Measurements from ENCODE around the gene PSMD8. TPM values are rescaled to one million over a fixed set of nuclear protein-coding genes. Genes with fewer than 3 reads are reported as not detected.

The PSMD8 gene
- 326 and 416 TPM in 2 replicates for total RNA-seq

GRCh38 chr19:38374332-38375097, at the start of gene PSMD8:
TSS of gene PSMD8 (plus strand) at chr19:38374571. CDS start at chr19:38374602, 31 bp downstream.

DNA sequence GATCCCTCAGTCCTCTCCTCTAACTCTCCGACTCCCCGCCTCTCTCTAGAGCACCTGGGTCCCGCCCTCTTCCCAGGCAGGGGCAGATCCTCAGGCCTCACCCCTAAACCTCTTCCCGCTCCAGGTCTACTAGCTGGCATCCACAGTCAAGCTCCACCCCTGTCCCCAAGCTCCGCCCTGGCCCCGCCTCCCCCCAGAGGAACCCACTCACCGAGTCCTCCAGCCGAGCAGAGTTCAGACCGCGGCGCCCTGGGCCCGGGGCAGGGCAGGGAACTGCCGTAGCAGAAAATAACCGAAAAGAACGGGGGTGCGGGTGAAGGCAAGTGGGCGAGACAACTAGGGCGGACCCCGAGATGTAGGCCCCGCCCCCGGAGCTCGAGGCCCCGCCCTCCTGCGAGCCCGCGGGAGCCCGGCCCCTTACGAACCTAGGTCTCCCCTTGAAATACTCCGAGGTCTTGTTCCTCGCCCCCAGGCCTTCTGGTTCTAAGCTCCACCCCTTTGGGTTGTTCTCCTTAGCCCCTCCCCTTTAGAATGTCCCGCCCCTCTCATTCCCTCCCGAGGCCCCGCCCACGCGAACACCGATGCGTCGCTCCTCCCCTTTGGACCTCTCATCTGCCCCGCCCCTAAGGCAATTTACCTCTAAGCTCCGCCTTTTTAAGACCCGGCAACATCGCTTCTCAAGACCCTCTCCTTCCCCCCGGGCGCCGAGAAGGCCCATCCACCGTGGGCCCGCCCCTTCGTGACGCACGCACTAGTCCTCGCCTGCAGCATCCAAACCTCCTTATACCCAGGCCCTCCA, 13.4 kb downstream of the PSMD8 start, which contains the start of gene GGN:
GGN (minus strand) TSS at position 485 of the 799 bp plus-strand sequence. CDS start 773 bp downstream, outside the sequence.

DNA sequence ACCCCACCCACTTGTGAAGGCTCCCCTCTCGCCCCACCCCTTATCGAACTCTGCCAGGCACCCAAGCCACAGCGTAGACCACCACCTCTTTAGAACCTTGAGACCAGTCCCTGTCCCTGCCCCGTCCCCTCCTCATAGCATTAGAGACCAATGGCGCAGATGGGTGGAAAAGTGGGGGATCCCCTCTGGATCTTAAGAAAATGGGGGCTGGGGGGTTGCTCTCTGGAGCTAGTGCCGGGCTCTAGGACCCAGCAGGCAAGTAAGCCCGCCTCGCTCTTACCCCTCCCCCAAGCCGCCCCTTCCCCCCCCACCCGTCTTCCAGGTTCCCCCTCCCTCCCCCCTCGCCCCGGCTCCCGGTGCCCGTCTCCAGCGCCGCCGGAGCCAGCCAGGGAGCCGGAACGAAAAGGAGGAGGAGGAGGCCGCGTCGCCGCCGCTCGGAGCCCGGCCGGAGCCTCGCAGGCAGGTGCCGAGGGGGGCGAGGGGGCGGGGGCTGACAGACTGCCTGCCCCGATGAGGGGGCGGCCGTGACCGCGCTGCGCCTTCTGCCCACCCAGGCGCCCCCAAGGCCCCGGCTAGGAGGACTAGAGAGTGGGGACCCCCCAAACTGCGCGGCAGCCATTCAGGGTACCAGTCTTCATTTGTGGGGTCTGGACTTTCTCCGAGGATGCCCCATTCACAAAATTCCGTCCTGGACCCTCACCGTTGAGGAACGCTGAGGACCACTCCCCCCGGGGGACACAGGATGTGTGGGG, 14.2 kb downstream of the PSMD8 start, which contains the start of gene SPRED3:
SPRED3 (plus strand) TSS at position 349 of the 752 bp plus-strand sequence. CDS start 1,606 bp downstream, outside the sequence.

GRCh38 chr19:38402967-38403674, 28.8 kb downstream of the PSMD8 start, which contains the start of gene FAM98C:
TSS of gene FAM98C (plus strand) at chr19:38403093. CDS start at chr19:38403154, 61 bp downstream.

DNA sequence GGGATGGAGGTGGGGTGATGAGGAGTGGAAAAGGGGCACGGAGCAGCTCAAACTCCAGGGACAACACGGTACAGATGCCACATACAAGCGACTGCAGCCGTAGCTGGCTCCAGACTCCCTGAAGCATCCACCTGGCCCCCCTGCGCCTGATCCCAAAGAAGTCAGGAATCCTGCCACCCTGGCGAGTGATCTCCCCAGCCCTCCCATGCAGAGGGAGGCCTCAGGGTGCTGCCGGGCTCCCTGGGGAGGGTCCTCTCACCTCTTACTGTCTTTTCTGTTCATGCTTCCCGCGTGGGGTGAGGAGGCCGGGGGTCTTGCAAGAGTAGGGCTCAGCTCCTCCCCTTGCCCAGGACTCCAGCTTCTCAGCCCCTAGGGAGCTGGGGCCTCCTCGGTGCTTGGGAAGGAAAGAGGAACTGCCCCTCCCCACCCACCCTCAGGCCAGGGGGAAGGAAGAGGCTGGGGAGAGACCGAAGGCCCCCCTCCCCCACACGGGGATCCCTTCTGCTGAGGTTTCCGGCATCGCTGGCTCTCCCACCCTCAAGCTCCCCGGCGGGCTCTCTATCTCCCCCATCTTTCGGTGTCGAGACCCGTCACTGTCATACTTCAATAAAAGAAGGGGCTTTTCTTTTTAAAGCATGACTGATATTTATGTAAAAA, 51.6 kb downstream of the PSMD8 start, which contains the start of gene RASGRP4:
RASGRP4 (minus strand) TSS at position 410 of the 657 bp plus-strand sequence; CDS start at position 282, 128 bp downstream.

DNA sequence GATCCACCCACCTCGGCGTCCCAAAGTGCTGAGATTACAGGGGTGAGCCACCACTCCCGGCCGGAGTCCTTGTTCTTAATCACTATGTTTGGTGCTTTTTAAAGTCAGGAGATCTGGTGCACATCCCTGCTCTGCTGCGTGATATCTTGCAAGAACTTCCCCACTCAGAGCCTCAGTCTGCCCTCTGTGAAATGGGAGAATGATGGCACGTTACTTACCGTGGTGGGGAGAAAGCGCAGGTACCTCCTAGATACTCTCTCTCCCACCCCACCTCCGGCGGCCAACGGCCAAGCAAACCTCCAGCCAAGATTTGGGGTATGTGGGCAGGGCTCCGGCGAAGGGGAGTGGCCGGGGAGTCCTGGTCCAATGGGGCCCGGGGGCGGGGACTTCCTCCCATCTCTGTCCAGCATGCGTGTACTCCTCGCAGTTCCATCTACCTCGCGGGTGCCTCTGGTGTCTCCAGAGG, 58.9 kb downstream of the PSMD8 start, which contains the start of gene RYR1:
RYR1 (plus strand) TSS at position 424 of the 466 bp plus-strand sequence. CDS start 139 bp downstream, outside the sequence.

Other genes starting within 250 kb of the PSMD8 start
- gene DPF1, start 150.3 kb upstream of the PSMD8 start, total RNA-seq, result 0.88 and 5.9 TPM in 2 replicates
- gene PPP1R14A, start 118.2 kb upstream of the PSMD8 start, total RNA-seq, result 0.44 and 1.6 TPM in 2 replicates
- gene SPINT2, start 110.0 kb upstream of the PSMD8 start, total RNA-seq, result 4.9 and 9.8 TPM in 2 replicates
- gene C19orf33, start 70.3 kb upstream of the PSMD8 start, total RNA-seq, result not detected in 2 replicates
- 73.3 and 84.5 TPM in 2 replicates for gene YIF1B, start 58.6 kb upstream of the PSMD8 start, total RNA-seq
- 10.5 and 13.1 TPM in 2 replicates for gene KCNK6, start 54.7 kb upstream of the PSMD8 start, total RNA-seq
- 1.1 TPM in 1 of 2 replicates, not detected in the other for gene CATSPERG, start 38.7 kb upstream of the PSMD8 start, total RNA-seq
- 0.44 and 0.57 TPM in 2 replicates for gene GGN, start 13.5 kb downstream of the PSMD8 start, total RNA-seq
- 3.7 and 10.2 TPM in 2 replicates for gene SPRED3, start 14.1 kb downstream of the PSMD8 start, total RNA-seq
- 9.7 and 11.2 TPM in 2 replicates for gene FAM98C, start 28.5 kb downstream of the PSMD8 start, total RNA-seq
- gene RASGRP4, start 51.6 kb downstream of the PSMD8 start, total RNA-seq, result not detected in 2 replicates
- gene RYR1, start 59.1 kb downstream of the PSMD8 start, total RNA-seq, result under 0.01 TPM in 2 replicates
- gene MAP4K1, start 243.4 kb downstream of the PSMD8 start, total RNA-seq, result 0.22 and 0.72 TPM in 2 replicates
- 425 and 690 TPM in 2 replicates for gene EIF3K, start 244.6 kb downstream of the PSMD8 start, total RNA-seq